CD4-positive, alpha-beta T cell treated with Interleukin-10 for 1 hour (primary cell): ENCODE measurements around the gene PCLO.

Experiments
- DNase-seq: peaks from one replicate; pipeline ENCODE4 v3.0.0-alpha.2; 2020

The PCLO gene, protein sequence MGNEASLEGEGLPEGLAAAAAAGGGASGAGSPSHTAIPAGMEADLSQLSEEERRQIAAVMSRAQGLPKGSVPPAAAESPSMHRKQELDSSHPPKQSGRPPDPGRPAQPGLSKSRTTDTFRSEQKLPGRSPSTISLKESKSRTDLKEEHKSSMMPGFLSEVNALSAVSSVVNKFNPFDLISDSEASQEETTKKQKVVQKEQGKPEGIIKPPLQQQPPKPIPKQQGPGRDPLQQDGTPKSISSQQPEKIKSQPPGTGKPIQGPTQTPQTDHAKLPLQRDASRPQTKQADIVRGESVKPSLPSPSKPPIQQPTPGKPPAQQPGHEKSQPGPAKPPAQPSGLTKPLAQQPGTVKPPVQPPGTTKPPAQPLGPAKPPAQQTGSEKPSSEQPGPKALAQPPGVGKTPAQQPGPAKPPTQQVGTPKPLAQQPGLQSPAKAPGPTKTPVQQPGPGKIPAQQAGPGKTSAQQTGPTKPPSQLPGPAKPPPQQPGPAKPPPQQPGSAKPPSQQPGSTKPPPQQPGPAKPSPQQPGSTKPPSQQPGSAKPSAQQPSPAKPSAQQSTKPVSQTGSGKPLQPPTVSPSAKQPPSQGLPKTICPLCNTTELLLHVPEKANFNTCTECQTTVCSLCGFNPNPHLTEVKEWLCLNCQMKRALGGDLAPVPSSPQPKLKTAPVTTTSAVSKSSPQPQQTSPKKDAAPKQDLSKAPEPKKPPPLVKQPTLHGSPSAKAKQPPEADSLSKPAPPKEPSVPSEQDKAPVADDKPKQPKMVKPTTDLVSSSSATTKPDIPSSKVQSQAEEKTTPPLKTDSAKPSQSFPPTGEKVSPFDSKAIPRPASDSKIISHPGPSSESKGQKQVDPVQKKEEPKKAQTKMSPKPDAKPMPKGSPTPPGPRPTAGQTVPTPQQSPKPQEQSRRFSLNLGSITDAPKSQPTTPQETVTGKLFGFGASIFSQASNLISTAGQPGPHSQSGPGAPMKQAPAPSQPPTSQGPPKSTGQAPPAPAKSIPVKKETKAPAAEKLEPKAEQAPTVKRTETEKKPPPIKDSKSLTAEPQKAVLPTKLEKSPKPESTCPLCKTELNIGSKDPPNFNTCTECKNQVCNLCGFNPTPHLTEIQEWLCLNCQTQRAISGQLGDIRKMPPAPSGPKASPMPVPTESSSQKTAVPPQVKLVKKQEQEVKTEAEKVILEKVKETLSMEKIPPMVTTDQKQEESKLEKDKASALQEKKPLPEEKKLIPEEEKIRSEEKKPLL (N-terminal part only)

DNA sequence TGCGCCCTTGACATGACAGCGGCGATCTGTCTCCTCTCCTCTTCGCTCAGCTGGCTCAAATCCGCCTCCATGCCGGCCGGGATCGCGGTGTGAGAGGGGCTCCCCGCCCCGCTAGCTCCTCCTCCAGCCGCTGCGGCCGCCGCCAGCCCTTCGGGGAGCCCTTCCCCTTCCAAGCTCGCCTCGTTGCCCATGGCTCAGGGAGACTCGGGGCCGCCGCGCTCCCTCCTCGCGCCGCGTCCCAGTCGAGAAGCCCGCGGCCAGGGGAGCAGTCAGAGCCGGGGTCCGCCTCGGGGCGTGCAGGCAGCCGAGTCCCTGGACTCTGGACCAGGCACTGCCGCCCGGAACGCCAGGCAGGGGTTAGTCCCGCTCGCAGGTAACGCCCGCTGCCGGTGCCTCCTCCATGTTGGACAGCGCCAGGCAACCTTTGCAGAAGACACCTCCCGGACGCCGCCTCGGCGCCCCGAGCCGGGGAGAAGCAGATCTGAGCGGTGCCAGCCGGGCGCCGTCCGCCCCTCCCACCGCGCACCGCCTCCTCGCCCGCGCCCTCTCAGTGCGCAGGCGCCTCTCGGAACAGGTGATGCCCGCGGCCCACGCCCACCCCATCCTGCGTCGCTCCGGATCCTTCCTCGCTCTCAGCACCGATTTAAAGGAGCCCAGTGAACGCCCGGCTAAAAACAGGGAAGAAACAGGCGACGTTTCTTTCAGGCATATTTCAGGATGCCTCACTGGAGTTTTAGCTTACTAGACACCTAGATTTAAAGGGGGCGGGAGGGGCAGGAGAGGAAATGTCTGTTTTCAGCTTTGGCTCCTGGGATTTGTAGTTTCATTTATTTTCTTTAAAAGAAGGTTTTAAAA is at the start of gene PCLO:
TSS of gene PCLO (minus strand) at position 483 of the 855 bp plus-strand sequence. CDS start at position 191, 292 bp downstream.
- peak; percentile 29 for DNase-seq

DNA sequence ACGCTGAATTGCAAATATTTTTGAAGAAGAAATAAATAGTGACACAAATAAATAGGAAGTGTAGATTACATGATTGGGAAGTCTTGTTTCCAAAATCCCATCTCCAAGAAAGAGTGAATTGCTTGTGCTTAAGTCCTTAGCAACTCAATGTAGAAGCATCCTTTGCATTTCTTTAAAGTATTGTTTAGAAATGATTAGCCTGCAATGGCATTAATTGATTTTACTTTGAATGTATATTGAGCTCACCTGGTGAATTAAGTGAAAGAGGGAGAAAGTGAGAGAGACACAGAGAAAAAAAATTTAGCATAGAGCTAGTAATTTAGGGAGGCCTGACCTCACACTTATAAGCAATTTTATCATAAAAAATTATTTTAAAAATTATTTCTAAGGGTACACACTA is 49.0 kb upstream of the PCLO start:
- no peak for DNase-seq

DNA sequence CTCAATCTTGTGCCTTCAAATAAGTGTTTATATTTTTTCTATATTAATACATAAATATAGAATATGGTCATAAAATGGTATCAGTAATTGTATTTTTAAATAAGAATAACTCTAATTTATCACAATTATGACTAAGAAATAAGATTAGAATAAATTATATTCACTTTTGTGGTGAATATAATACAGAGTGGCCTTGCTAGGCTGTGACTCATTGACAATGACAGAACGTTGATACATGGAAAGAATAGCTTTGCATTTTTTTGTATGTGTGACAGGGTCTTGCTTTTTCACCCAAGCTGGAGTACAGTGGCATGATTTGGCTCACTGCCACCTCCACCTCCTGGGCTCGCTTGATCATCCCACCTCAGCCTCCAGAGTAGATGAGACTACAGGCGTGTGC is 47.8 kb upstream of the PCLO start:
- no peak for DNase-seq

DNA sequence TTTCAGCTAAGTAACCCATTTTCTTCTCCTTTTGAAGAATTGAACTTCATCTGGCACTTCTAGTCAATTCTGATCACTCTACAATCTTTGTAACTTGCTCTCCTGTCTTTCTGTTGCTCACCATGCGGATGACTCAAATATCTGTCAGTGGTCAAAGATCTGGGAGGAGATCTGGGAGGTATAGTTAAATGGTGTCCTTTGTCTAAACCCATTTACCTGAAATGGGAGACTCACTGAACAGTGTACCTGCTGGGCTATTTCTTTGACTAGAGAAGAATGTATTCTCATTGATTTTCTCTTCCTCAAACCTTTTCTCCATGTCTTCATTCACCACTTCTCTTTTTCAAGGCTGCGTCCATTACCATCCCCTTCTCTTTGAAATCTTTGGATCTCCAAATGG is 42.0 kb upstream of the PCLO start:
- DNase-seq, result no peak

DNA sequence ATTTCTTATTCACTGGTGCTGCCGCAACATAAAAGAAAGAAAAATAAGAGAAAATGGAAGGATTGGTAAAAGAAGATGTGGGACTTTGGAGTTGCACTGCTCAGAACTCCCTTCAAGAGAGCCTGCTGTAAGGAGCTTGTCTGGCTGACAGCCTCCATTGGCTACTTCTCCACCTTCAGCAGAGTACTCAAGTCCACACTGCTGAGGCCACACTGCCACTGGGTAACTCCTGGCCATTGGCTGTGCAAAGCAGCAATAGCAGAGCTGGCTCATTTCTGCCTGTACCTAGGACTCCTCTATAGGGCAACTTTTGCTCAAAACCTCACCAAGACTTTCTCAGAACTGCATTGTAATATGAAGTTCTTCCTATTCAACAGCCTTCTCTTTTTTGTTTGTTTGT is 38.7 kb upstream of the PCLO start:
- DNase-seq, result no peak

DNA sequence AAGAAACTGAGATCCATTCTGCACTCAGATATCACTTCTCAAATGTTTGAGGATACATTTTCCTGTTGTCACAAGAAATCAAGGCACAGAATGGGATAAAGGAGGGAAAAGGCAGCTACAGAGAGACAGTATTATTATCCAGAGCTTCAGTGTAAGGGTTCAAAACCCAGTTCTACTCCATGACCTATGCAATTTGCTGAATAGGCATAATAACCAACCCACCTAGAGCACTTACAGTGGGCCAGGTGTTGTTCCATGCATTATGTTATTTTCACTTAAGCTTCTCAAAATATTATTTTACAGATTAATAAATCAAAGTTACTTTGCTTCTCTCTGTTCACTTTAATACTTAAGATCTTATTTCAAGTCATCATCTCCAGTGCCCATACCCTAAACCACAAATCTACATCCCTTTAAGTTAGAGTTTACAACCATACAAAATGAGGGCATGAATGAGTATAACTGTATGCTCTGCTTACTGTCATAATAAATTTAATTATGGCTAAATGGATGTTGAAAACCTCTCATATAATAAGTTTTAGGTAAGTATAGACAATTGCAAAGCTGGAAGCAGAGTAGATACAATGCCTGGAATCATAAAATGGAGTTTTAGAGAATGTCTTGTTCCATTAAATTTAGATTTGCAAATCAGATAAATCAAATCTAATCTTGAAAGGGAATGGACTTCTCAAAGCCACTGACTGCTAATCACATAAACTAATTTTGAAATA is 28.1 kb upstream of the PCLO start:
- no peak for DNase-seq

DNA sequence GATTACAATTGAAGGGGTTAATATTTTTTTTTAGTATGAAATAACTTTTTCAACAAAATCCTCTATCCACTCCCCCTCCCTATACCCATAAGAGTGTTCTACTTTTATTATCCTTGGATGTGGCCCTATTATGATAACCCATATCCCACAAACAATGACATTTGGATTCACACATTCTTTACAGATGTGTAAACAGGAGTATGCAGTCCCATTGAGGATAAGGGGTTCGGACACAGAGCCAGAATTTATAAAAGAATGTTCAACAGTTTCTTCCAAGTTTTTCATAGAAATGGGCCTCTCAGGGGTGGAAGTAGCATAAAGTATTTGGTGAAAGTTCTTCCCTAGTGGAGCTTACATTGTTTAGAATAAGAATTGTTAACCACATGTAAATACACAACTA is 16.1 kb upstream of the PCLO start:
- no peak for DNase-seq

DNA sequence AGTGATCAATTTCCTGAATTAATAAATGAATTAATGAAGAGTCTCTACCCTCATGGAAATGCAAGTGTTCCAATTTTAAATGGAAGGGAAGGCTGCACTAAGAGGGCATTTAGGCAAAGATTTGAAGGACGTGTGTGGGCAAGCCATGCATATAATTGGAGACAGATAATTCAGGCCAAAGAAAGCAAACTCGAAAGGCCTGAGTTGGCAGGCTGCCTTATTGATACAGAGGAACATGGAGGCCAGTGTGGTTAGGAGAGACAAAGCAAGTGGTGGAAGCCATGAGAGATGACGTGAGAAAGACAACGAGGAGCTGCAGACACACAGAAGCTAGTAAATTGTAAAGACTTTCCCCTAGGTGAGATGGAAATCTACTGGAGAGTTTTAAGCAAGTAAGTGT is 15.4 kb upstream of the PCLO start:
- no peak for DNase-seq

DNA sequence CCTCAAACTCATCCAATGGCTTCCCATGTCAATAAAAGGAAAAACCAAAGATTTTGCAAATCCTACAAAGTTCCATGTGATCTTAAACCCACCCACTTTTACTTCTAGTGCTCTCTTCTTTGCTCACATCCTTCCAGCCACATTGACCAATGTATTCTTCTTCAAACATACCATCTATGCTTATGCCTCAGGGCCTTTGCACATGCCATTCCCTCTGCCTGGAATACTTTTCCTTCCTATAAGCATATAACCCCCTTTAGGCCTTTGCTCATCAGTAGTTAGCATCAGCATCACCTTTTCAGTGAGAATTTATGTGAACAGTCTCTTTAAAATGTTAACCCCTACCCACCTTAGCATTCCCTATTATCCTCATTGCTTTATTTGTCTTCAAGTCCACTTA is 11.0 kb upstream of the PCLO start:
- no peak for DNase-seq

DNA sequence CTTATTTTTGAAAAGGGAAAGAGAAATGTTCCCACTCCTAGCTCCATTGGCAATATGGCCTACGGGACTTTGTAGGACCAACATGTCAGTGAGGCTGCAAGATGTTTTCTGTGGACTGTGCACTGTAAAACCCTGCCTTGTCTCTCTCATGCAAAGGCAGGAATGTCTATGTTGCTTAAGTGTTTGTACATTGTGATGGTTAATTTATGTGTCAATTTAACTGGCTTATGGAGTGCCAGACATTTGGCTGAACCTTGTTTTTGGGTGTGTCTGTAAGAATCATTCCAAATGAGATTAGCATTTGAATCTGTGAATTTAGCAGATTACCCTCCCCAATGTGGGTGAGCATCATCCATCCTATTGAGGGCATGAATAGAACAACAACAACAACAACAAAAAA is 4.1 kb upstream of the PCLO start:
- DNase-seq, result no peak

DNA sequence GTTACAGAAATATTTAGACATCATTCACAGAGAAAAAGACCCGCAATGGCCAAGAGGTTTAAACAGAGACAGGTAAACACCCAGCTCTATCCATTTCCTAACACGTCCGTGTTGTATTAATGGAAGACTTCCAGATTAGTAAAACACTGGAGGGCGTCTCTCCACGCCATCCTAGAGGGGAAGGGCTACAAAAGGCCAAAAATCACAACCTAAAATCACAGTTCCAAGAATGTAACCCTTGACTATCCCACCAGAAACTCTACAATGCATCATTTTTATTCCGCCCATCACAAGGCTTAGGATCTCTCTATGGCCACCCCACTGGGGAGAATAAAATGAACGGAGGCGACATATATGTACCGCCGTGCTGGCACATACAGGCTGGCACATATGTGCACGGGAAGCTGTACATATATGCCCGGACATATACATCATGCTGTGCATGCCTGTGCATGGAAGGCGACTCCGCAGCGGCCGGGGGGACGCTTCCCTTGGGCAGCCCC is 734 bp downstream of the PCLO start:
- no peak for DNase-seq

DNA sequence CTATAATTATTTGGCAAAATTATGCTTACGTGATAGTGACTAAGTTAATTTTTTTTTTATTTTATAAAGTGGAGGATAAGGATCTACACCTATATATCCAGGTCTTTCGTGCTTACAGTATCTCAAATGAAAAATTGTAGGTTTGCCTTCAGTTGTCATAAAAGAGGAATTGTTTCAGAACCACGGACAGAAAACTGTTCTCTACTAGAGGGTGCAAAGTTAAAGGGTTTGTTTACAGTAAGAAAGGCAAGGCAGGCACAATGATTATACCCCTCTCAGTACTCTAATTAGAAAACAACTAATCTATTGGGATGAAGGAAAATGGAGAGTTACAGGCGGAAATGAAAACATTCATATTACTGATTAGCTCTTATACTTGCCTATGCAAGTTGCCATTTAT is 1.5 kb downstream of the PCLO start:
- no peak for DNase-seq

DNA sequence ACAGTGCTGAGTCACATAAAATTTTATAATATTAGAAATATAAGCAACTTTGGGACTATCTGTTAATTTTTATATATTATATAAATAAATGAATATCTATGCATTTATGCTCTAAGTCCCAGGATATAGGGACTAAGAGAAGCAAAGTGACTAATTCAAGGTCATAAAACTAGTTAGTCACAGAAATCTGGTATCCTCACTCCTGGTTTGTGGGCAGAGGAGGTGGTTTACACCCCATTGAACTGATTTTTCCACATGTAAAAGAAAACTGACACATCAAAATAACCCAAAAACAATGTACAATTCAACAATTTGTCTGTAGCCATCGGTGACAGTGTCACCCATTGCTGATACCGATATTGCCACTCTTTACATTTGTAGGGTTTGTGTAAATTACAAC is 3.0 kb downstream of the PCLO start:
- no peak for DNase-seq

DNA sequence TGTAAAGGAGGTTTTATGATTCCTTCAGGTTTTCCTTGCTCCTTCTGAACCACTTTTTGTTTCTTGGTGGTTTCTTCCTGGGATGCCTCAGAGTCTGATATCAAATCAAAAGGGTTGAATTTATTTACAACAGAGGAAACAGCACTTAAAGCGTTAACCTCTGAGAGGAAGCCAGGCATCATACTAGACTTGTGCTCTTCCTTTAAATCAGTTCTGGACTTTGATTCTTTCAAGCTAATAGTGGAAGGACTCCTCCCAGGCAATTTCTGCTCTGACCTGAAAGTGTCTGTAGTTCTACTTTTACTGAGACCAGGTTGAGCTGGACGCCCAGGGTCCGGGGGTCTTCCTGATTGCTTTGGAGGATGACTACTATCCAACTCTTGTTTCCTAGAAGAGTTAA is 6.7 kb downstream of the PCLO start:
- DNase-seq, result no peak

DNA sequence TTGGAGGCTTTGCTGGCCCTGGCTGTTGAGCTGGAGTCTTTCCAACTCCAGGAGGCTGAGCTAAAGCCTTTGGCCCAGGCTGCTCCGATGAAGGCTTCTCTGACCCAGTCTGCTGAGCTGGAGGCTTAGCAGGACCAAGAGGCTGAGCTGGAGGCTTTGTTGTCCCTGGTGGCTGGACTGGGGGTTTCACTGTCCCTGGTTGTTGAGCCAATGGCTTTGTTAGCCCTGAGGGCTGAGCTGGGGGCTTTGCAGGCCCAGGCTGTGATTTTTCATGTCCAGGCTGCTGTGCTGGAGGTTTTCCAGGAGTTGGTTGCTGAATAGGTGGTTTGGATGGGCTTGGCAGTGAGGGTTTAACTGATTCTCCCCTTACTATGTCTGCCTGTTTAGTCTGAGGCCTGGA is 7.3 kb downstream of the PCLO start:
- no peak for DNase-seq

DNA sequence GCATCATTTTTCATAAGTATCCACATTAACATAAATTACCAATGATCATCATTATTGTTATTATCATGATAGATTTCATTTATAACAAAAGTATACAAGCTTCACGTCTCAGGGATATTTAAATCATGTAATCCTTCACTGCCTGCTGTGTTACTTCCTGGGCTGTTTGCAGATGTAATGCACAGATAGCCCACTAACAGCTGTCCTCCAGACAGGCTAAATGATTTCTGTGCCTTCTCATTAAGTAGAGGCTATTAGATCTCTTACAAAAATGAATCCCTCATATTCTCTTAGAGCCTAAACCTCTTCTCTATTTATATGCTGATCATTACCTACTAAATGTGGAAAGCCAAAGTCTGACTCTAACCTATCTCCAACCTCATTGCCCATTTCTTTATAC is 9.3 kb downstream of the PCLO start:
- DNase-seq, result no peak

DNA sequence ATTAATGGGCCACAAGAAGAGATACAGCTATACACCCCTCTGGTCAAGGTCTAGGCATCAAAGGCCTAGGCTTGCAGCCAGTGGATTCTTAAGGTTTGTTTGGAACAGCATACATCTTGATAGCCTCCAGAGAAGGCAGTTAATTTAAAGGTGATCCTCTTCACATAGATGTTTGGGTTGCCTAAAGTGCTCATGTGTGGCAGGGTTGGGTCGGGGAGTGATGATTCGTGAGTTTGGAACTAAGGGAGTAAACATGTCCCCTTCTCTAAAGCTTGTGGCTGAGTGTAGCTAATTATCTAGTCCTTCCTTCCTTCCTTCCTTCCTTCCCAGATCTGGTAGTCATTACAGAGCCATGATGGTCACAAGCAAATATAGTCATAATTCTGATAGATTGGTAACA is 12.4 kb downstream of the PCLO start:
- no peak for DNase-seq

DNA sequence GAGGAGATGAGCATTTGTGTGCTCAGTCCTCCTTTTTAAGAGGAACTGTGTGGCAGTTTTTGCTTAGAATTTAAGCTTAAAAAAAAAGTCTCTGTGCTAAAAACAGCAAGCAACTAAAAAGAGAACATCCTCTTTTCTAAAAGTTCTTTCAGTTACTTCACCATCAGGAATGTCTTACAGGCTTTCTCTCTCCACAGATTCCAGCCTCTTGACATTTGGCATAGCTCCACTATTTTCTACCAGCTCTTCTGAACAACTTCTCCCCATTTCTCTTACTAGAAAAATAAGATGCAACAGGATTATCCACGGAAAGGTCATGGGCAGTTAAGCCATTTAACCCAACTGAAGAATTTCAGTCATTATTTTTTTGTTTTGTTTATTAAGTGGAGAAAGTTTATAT is 13.2 kb downstream of the PCLO start:
- DNase-seq, result no peak

DNA sequence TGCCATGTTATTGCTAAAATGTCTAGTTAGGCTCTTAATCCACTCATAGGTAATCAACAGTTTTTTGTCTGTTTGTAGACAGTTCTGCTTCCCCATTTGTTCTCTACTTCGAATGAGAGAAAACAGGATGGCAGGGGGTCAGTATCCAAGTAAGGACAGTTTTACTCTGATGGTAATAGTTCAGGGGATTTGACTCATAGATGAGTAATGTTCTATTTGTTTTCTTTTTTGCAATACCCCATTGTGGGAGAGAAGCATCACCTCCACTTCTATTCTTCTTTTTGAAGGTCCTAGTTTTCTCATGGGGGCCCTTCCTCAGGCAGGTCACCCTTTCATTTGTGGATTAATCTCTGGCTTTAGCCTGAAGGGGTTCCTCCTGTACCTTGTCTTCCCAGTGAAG is 13.9 kb downstream of the PCLO start:
- no peak for DNase-seq

DNA sequence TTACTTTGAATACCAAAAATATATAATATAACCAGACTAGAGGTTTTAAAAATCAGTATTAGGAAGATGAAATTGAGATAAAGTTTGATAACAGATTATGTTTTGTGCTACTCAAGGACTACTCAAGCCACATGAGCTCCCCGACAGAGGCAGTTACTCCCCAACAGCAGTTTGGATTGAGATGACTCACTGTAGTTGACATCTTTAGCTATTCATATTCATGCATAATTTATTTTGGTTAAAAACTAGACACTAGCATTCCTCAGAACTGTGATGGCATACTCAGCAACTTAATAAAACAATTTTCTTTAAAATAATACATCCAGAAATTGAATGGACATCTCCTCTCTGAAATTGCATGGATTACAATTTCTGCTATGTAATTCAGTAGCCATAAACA is 19.6 kb downstream of the PCLO start:
- no peak for DNase-seq

DNA sequence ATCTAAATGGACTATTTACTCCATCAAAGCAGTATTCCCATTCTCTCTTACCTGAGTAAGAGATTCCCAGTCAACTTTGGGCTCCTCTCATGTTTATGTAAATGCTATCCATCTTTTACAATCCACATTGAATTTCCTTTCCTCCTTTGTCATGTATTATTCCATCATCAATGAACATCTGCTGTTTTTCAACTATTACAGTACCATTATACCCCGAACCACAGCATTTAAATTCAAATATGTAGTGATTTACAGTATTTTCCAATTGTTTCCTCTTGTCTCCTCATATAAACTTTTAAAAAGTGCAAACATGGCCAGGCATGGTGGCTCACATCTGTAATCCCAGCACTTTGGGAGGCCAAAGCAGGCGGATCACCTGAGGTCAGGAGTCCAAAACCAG is 20.3 kb downstream of the PCLO start:
- no peak for DNase-seq

DNA sequence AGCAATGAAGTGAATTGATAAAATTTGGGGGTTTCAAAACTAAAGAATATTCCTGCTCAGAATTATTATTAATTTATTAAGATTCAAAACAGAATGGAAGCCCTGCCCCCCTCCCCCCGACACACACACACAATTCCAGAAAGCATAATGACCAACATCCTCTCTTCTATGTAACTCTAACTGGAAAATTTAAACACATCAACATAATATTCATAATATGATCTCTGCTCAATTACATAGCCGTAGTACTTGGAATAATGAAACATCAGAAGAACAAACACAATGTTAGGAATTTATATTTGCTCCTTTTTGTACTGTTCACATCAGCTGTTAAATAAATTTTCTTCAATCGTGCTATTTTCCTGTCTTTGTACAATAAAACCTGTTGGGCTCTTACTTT is 20.8 kb downstream of the PCLO start:
- DNase-seq, result no peak
